SK-N-SH (cell line): ENCODE measurements around the gene PIK3R1. TPM values are rescaled to one million over a fixed set of nuclear protein-coding genes. Genes with fewer than 3 reads are reported as not detected.

Experiments
- CTCF ChIA-PET: fragments of 300-600, 350-600 bp; formaldehyde crosslinking; extraction: SDS; loops from one replicate; lab custom pipeline; 2021; lab: Yijun Ruan, JAX
- POLR2A ChIA-PET: fragments of 350-600 bp; sonication (Branson Sonifier 250); formaldehyde crosslinking; extraction: SDS; loops from one replicate; lab custom pipeline; 2020; ENCODE audit warnings: antibody characterized with exemption, inconsistent platforms; lab: Yijun Ruan, JAX
- DNase-seq: peaks from one replicate; pipeline ENCODE4 v3.0.0; 2012
- H2AFZ ChIP-seq: fragments of 200-600 bp; sonication (generic); 2 replicates; pipeline ENCODE4 v1.8.1; 2016; ENCODE audit warnings: antibody characterized with exemption, mild to moderate bottlenecking, low read depth
- H3F3A ChIP-seq: fragments of 200-600 bp; sonication (generic); replicated peaks from 2 replicates; pipeline ENCODE3; 2016; ENCODE audit warnings: antibody characterized with exemption, mild to moderate bottlenecking; ENCODE audit not compliant: insufficient read depth
- H3K27ac ChIP-seq, 2 experiments: fragments of 200-500 bp in 1 of 2; fragments of 200-600 bp in 1 of 2; sonication (Bioruptor generic) in 1 of 2; sonication (generic), shearing (Covaris generic) in 1 of 2; 2 replicates each; pipeline versions ENCODE4 v1.5.1 to v1.6.1; 2014 to 2016; ENCODE audit warnings: low read depth in 2 of 2, inconsistent platforms in 1 of 2, low read length in 1 of 2, mild to moderate bottlenecking in 1 of 2, mixed read lengths in 1 of 2
- H3K27me3 ChIP-seq: fragments of 200-600 bp; sonication (generic), shearing (Covaris generic); 2 replicates; pipeline ENCODE4 v1.6.1; 2016; ENCODE audit warnings: mixed run types; ENCODE audit not compliant: insufficient read depth
- H3K36me3 ChIP-seq, 2 experiments: fragments of 200-500 bp in 1 of 2; fragments of 200-600 bp in 1 of 2; sonication (Bioruptor generic) in 1 of 2; sonication (generic) in 1 of 2; replicated peaks in 1 of 2; 2 replicates each; pipeline versions ENCODE3 to v1.5.1; 2014 to 2016; ENCODE audit warnings: low read length in 1 of 2, mild to moderate bottlenecking in 1 of 2; ENCODE audit not compliant: insufficient read depth in 2 of 2, control insufficient read depth in 1 of 2
- H3K4me1 ChIP-seq, 2 experiments: fragments of 200-500 bp in 1 of 2; fragments of 200-600 bp in 1 of 2; sonication (Bioruptor generic) in 1 of 2; sonication (generic), shearing (Covaris generic) in 1 of 2; 2 replicates each; pipeline versions ENCODE4 v1.5.1 to v1.6.1; 2014 to 2016; ENCODE audit warnings: low read depth in 1 of 2, low read length in 1 of 2, mixed run types in 1 of 2; ENCODE audit not compliant: insufficient read depth in 2 of 2, control insufficient read depth in 1 of 2
- H3K4me2 ChIP-seq: fragments of 200-600 bp; sonication (generic), shearing (Covaris generic); 2 replicates; pipeline ENCODE4 v1.6.1; 2017; ENCODE audit warnings: mixed run types
- H3K4me3 ChIP-seq, 2 experiments: fragments of 200-500 bp in 1 of 2; fragments of 200-600 bp in 1 of 2; sonication (Bioruptor generic) in 1 of 2; sonication (generic), shearing (Covaris generic) in 1 of 2; 2 replicates each; pipeline versions ENCODE4 v1.5.1 to v1.8.1; 2014 to 2016; ENCODE audit warnings: low read depth in 2 of 2, inconsistent platforms in 1 of 2, low read length in 1 of 2, mild to moderate bottlenecking in 1 of 2, mixed read lengths in 1 of 2, moderate library complexity in 1 of 2
- H3K79me2 ChIP-seq: fragments of 200-600 bp; sonication (generic); 2 replicates; pipeline ENCODE4 v1.8.1; 2017; ENCODE audit warnings: mild to moderate bottlenecking; ENCODE audit not compliant: insufficient read depth
- H3K9ac ChIP-seq: fragments of 200-600 bp; sonication (generic); 2 replicates; pipeline ENCODE4 v1.6.1; 2017; ENCODE audit warnings: mixed run types
- H3K9me2 ChIP-seq: fragments of 200-600 bp; sonication (generic); 2 replicates; pipeline ENCODE4 v1.6.1; 2017; ENCODE audit warnings: mixed run types
- H3K9me3 ChIP-seq: fragments of 200-600 bp; sonication (generic); 2 replicates; pipeline ENCODE4 v1.6.1; 2017; ENCODE audit warnings: mixed run types, mild to moderate bottlenecking, moderate library complexity
- H4K20me1 ChIP-seq: fragments of 200-600 bp; sonication (generic); 2 replicates; pipeline ENCODE4 v1.6.1; 2017; ENCODE audit warnings: mild to moderate bottlenecking, mixed run types; ENCODE audit not compliant: insufficient read depth
- CHD2 ChIP-seq: fragments of 150-350 bp; IDR thresholded peaks from 2 replicates; pipeline ENCODE4 v1.6.1; 2018; ENCODE audit warnings: low read length; ENCODE audit not compliant: partially characterized antibody
- EP300 ChIP-seq, 2 experiments: IDR thresholded peaks; 2 replicates each; pipeline versions ENCODE4 v1.4.0 to v1.6.1; 2012; ENCODE audit warnings: borderline replicate concordance in 1 of 2, low read depth in 1 of 2, low read length in 1 of 2
- EZH2phosphoT487 ChIP-seq: fragments of 200-600 bp; sonication (generic); IDR thresholded peaks from 2 replicates; pipeline ENCODE4 v1.6.1; 2017; ENCODE audit warnings: low read depth, mixed run types, mild to moderate bottlenecking, antibody characterized with exemption, moderate library complexity, borderline replicate concordance
- FOXJ3 ChIP-seq: sonication (generic); formaldehyde crosslinking; IDR thresholded peaks from 2 replicates; pipeline ENCODE4 v1.5.1; 2020; ENCODE audit warnings: mild to moderate bottlenecking, missing genetic modification reagents
- FOXM1 ChIP-seq: IDR thresholded peaks from 2 replicates; pipeline ENCODE4 v1.4.0; 2012; ENCODE audit warnings: low read depth, mild to moderate bottlenecking
- GATA2 ChIP-seq: sonication (generic); formaldehyde crosslinking; IDR thresholded peaks from 2 replicates; pipeline ENCODE4 v1.5.0; 2020; ENCODE audit warnings: mild to moderate bottlenecking, missing genetic modification reagents
- JUND ChIP-seq: IDR thresholded peaks from 2 replicates; pipeline ENCODE4 v1.4.0; 2012
- MXI1 ChIP-seq: IDR thresholded peaks from 2 replicates; pipeline ENCODE4 v1.6.1; 2012; ENCODE audit warnings: mild to moderate bottlenecking, low read depth, low read length, improper control_type of control experiment
- NFIC ChIP-seq: IDR thresholded peaks from 2 replicates; pipeline ENCODE4 v1.4.0; 2012; ENCODE audit warnings: borderline replicate concordance
- POLR2AphosphoS5 ChIP-seq: IDR thresholded peaks from 2 replicates; pipeline ENCODE4 v1.6.1; 2012; ENCODE audit warnings: low read depth, low read length
- RAD21 ChIP-seq: IDR thresholded peaks from 2 replicates; pipeline ENCODE4 v1.6.1; 2012; ENCODE audit warnings: mild to moderate bottlenecking, low read length
- RCOR1 ChIP-seq: fragments of 150-350 bp; IDR thresholded peaks from 2 replicates; pipeline ENCODE4 v1.6.1; 2017; ENCODE audit warnings: antibody characterized with exemption, low read length
- RFX5 ChIP-seq: IDR thresholded peaks from 2 replicates; pipeline ENCODE4 v1.6.1; 2012; ENCODE audit warnings: mild to moderate bottlenecking, improper control_type of control experiment, low read length
- SIN3A ChIP-seq: IDR thresholded peaks from 2 replicates; pipeline ENCODE4 v1.6.1; 2012; ENCODE audit warnings: low read depth, mild to moderate bottlenecking, low read length, moderate library complexity, borderline replicate concordance
- SMC3 ChIP-seq: IDR thresholded peaks from 2 replicates; pipeline ENCODE4 v1.6.1; 2012; ENCODE audit warnings: low read depth, low read length, improper control_type of control experiment
- TAF1 ChIP-seq: IDR thresholded peaks from 2 replicates; pipeline ENCODE4 v1.6.1; 2012; ENCODE audit warnings: low read depth, mild to moderate bottlenecking, low read length, moderate library complexity, borderline replicate concordance
- TCF12 ChIP-seq: IDR thresholded peaks from 2 replicates; pipeline ENCODE4 v1.4.0; 2012
- TEAD4 ChIP-seq: IDR thresholded peaks from 2 replicates; pipeline ENCODE4 v1.4.0; 2012; ENCODE audit warnings: mild to moderate bottlenecking, borderline replicate concordance; ENCODE audit not compliant: insufficient read depth
- YY1 ChIP-seq: IDR thresholded peaks from 2 replicates; pipeline ENCODE4 v1.4.0; 2012; ENCODE audit warnings: low read depth, mild to moderate bottlenecking
- WGBS: methylation state at CpG from one replicate; pipeline ENCODE4 v1.1.6; 2017; ENCODE audit warnings: low lambda C conversion rate; 5-methylcytosine and 5-hydroxymethylcytosine counted together
- polyA plus RNA-seq, 3 experiments: library from polyadenylated mRNA; depleted of rRNA; stranded (reverse); fragments of >200 nt; gene quantifications; 2 replicates each; pipeline ENCODE4 v1.2.3, GENCODE V29; 2012
- TF ChIP-seq, protein P1 (sequence below): IDR thresholded peaks from 2 replicates; pipeline ENCODE4 v1.4.0; 2012; ENCODE audit warnings: low read depth, borderline replicate concordance
- TF ChIP-seq, protein P2 (sequence below): IDR thresholded peaks from 2 replicates; pipeline ENCODE4 v1.4.0; 2012; ENCODE audit warnings: low read depth, borderline replicate concordance
- TF ChIP-seq, protein P3 (sequence below): fragments of 150-350 bp; IDR thresholded peaks from 2 replicates; pipeline ENCODE4 v1.6.1; 2017; ENCODE audit warnings: antibody characterized with exemption, low read length, low read depth, borderline replicate concordance
- TF ChIP-seq, protein P4 (sequence below): IDR thresholded peaks from 2 replicates; pipeline ENCODE4; 2012
- TF ChIP-seq, protein P5 (sequence below): fragments of 150-350 bp; IDR thresholded peaks from 2 replicates; pipeline ENCODE4 v1.6.1; 2016; ENCODE audit warnings: mild to moderate bottlenecking, low read depth, low read length

Gene PIK3R1
- polyA plus RNA-seq, 1 of the 3 experiments (the other 2 are of a cell fraction) = 2.0 TPM

DNA sequence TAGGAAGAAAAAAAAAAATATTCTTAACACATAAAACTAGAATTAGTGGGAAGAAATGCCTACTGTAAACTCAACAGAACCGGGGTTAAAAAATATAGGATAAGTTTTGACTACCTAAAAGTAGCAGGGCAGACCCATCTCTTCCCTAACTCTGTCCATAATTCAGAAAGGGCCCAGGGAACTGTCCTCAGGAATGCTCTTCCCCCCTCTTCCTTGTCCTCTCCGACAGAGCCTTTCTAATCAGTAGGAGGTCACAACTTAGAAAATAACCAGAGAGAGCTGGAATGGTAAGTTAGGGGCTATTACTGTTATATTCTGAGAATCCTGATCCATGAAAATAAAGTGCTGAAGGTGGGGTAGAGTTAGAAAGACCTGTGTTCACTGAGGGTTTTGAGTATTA lies 22.2 kb downstream of the PIK3R1 start (continued):
- TF ChIP-seq, protein P1, sequence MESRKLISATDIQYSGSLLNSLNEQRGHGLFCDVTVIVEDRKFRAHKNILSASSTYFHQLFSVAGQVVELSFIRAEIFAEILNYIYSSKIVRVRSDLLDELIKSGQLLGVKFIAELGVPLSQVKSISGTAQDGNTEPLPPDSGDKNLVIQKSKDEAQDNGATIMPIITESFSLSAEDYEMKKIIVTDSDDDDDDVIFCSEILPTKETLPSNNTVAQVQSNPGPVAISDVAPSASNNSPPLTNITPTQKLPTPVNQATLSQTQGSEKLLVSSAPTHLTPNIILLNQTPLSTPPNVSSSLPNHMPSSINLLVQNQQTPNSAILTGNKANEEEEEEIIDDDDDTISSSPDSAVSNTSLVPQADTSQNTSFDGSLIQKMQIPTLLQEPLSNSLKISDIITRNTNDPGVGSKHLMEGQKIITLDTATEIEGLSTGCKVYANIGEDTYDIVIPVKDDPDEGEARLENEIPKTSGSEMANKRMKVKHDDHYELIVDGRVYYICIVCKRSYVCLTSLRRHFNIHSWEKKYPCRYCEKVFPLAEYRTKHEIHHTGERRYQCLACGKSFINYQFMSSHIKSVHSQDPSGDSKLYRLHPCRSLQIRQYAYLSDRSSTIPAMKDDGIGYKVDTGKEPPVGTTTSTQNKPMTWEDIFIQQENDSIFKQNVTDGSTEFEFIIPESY = no peak
- TF ChIP-seq SIN3A = no peak
- no peak for TF ChIP-seq FOXM1
- no peak for TF ChIP-seq NFIC
- TF ChIP-seq MXI1 = no peak
- no peak for TF ChIP-seq YY1
- no peak for TF ChIP-seq EP300 (IDR thresholded peaks at IDR 0.05; ENCODE audit: borderline replicate concordance in 1 of 2, low read depth in 1 of 2, low read length in 1 of 2)
- no peak for TF ChIP-seq TEAD4
- no peak for TF ChIP-seq EZH2phosphoT487
- TF ChIP-seq, protein P2, sequence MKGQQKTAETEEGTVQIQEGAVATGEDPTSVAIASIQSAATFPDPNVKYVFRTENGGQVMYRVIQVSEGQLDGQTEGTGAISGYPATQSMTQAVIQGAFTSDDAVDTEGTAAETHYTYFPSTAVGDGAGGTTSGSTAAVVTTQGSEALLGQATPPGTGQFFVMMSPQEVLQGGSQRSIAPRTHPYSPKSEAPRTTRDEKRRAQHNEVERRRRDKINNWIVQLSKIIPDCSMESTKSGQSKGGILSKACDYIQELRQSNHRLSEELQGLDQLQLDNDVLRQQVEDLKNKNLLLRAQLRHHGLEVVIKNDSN = no peak
- TF ChIP-seq RFX5 = no peak

DNA sequence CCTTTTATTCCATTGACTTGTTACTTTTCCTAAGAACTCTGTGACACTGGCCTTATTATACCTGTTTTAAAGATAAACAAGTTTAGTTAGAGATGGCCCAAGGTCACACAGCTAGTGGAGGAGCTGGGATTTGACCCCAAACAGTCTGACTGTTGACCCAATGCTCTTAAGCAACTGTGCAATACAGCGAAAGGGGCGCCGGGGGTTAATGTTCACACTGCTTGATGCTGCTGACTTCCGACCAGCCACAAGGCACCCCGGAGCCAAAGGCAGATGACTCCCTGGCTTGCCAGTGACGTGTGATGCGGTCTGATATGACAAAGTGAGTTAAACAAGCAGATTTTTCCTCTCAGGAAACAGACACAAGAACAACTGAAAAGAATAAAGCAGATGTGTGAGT lies 23.9 kb downstream of the PIK3R1 start:
- peak; percentile 72 for DNase-seq
- Histone ChIP-seq H2AFZ (0 out of 2 replicates have a peak overlapping the region, but pooled peaks have one; percentile 51), H3K4me1 (peaks cover 18% of the 10 kb centered on the region in 2 experiments), H3K27me3 (no peaks in the 10 kb centered on the region), H3K4me2 (peak overlapping the region; percentile 21; the same call in 1 of the 2 replicates), H3K36me3 (peaks cover 7% of the 10 kb centered on the region in 2 experiments), H3K27ac (peak overlapping the region; percentile 28 to 94; a peak in 2 of 4 replicates), H3K79me2 (peaks cover 5% of the 10 kb centered on the region; the same call in 1 of the 2 replicates), H3K9ac (no peak overlapping the region), H3K9me2 (no peaks in the 10 kb centered on the region), H4K20me1 (no peaks in the 10 kb centered on the region), H3F3A (peaks cover 9% of the 10 kb centered on the region), H3K9me3 (no peaks in the 10 kb centered on the region), H3K4me3 (no peak overlapping the region)
- ChIA-PET POLR2A (interaction anchor here (1.0 kb wide), 1 partner anchor 24 kb away, joined by 3 read pairs; the partner anchor contains the start of gene PIK3R1), CTCF (interaction anchor here (0.7 to 1.5 kb wide), 7 partner anchors 11 to 994 kb away, joined by 3 to 10 read pairs (median 3); partner anchors contain the start of gene PIK3R1)
- TF ChIP-seq SMC3 (peak; percentile 14; the same call in 1 of the 2 replicates), EP300 (IDR thresholded peaks at IDR 0.05; ENCODE audit: borderline replicate concordance in 1 of 2, low read depth in 1 of 2, low read length in 1 of 2) (peak in 1 of 2 experiments; percentile 71; a peak in 1 of 4 replicates), POLR2AphosphoS5 (no peak; the same call in 1 of the 2 replicates), CHD2 (peak; percentile 48), FOXM1 (no peak), GATA2 (peak; percentile 72), TCF12 (peak; percentile 43; the same call in 1 of the 2 replicates), RFX5 (peak; percentile 34; the same call in 1 of the 2 replicates), TAF1 (no peak), RCOR1 (peak; percentile 66; the same call in 1 of the 2 replicates), FOXJ3 (CRISPR knock-in tag) (no peak), JUND (no peak), MXI1 (peak; percentile 69; the same call in 1 of the 2 replicates), RAD21 (peak; percentile 34)
- TF ChIP-seq, protein P3, sequence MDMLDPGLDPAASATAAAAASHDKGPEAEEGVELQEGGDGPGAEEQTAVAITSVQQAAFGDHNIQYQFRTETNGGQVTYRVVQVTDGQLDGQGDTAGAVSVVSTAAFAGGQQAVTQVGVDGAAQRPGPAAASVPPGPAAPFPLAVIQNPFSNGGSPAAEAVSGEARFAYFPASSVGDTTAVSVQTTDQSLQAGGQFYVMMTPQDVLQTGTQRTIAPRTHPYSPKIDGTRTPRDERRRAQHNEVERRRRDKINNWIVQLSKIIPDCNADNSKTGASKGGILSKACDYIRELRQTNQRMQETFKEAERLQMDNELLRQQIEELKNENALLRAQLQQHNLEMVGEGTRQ = no peak
- TF ChIP-seq, protein P4, sequence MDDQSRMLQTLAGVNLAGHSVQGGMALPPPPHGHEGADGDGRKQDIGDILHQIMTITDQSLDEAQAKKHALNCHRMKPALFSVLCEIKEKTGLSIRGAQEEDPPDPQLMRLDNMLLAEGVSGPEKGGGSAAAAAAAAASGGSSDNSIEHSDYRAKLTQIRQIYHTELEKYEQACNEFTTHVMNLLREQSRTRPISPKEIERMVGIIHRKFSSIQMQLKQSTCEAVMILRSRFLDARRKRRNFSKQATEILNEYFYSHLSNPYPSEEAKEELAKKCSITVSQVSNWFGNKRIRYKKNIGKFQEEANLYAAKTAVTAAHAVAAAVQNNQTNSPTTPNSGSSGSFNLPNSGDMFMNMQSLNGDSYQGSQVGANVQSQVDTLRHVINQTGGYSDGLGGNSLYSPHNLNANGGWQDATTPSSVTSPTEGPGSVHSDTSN = peak; percentile 51; the same call in 1 of the 2 replicates
- TF ChIP-seq, protein P5, sequence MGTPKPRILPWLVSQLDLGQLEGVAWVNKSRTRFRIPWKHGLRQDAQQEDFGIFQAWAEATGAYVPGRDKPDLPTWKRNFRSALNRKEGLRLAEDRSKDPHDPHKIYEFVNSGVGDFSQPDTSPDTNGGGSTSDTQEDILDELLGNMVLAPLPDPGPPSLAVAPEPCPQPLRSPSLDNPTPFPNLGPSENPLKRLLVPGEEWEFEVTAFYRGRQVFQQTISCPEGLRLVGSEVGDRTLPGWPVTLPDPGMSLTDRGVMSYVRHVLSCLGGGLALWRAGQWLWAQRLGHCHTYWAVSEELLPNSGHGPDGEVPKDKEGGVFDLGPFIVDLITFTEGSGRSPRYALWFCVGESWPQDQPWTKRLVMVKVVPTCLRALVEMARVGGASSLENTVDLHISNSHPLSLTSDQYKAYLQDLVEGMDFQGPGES = no peak
- WGBS = 27% methylated on average over 7 of the region's 7 CpGs
